Measurements from ENCODE around the gene MPPE1.
"Not testable (repeated sequence)": the region's sequence is repeated elsewhere in the genome, so short reads cannot be mapped to it uniquely, and the experiment has no call there.

The MPPE1 gene

GRCh38 chr18:11901826-11902438, 6.2 kb downstream of the MPPE1 start:
- H3K4me3 ChIP-seq (ENCODE audit: low read depth, low read length): no peak overlapping the region
- no peak for TF ChIP-seq CTCF (IDR thresholded peaks at IDR 0.05; ENCODE audit: borderline replicate concordance, insufficient read depth, low read depth, low read length)

GRCh38 chr18:11899063-11899462, 9.1 kb downstream of the MPPE1 start:
- no peak for TF ChIP-seq CTCF (IDR thresholded peaks at IDR 0.05; ENCODE audit: borderline replicate concordance, insufficient read depth, low read depth, low read length)
- no peak overlapping the region for H3K4me3 ChIP-seq (ENCODE audit: low read depth, low read length)

GRCh38 chr18:11897781-11898180, 10.3 kb downstream of the MPPE1 start:
- H3K4me3 ChIP-seq (ENCODE audit: low read depth, low read length): no peak overlapping the region
- TF ChIP-seq CTCF (IDR thresholded peaks at IDR 0.05; ENCODE audit: borderline replicate concordance, insufficient read depth, low read depth, low read length): no peak

- H3K4me3 ChIP-seq (ENCODE audit: low read depth, low read length): not testable (repeated sequence)
Measured at GRCh38 chr18:11892438-11892837, 15.7 kb downstream of the MPPE1 start.

- H3K4me3 ChIP-seq (ENCODE audit: low read depth, low read length): no peak overlapping the region
- TF ChIP-seq CTCF (IDR thresholded peaks at IDR 0.05; ENCODE audit: borderline replicate concordance, insufficient read depth, low read depth, low read length): no peak
Measured at GRCh38 chr18:11891737-11892136, 16.4 kb downstream of the MPPE1 start.

GRCh38 chr18:11889284-11889683, 18.8 kb downstream of the MPPE1 start:
- no peak for TF ChIP-seq CTCF (IDR thresholded peaks at IDR 0.05; ENCODE audit: borderline replicate concordance, insufficient read depth, low read depth, low read length)
- H3K4me3 ChIP-seq (ENCODE audit: low read depth, low read length): no peak overlapping the region

- no peak for TF ChIP-seq CTCF (IDR thresholded peaks at IDR 0.05; ENCODE audit: borderline replicate concordance, insufficient read depth, low read depth, low read length)
- H3K4me3 ChIP-seq (ENCODE audit: low read depth, low read length): no peak overlapping the region
Measured at GRCh38 chr18:11888726-11889125, 19.4 kb downstream of the MPPE1 start.

Data from GM12875 (cell line).